Psoas muscle (tissue), 8 donors: ENCODE data around the gene ANKH. TPM values are rescaled to one million over a fixed set of nuclear protein-coding genes. Genes with fewer than 3 reads are reported as not detected.

ENCODE experiments used
- ATAC-seq, 4 donors: fragments of 200-7000 bp; cut with Tn5 transposase; one replicate each; pipeline ENCODE4 v1.9.1; 2020; ENCODE audit warnings: moderate library complexity in 3 of 4, mild to moderate bottlenecking in 2 of 4
- DNase-seq, 2 donors: peaks; one replicate each; pipeline ENCODE4 v3.0.0-alpha.2; 2020
- H3K27ac ChIP-seq: fragments of 200-600 bp; one replicate; pipeline ENCODE4 v1.8.0; 2022
- H3K27me3 ChIP-seq, 3 donors: fragments of 200-600 bp in 1 of 3; one replicate each; pipeline versions ENCODE4 v1.6.1 to v1.8.0; 2013 to 2022; ENCODE audit warnings: low read length in 2 of 3, mild to moderate bottlenecking in 2 of 3, moderate library complexity in 1 of 3; ENCODE audit not compliant: insufficient read depth in 3 of 3
- H3K36me3 ChIP-seq, 2 donors: fragments of 200-600 bp in 1 of 2; one replicate each; pipeline versions ENCODE4 v1.6.1 to v1.8.0; 2013 to 2022; ENCODE audit warnings: low read depth in 1 of 2, mild to moderate bottlenecking in 1 of 2, moderate library complexity in 1 of 2; ENCODE audit not compliant: insufficient read depth in 1 of 2
- H3K4me1 ChIP-seq: fragments of 200-600 bp; one replicate; pipeline ENCODE4 v1.8.0; 2022
- H3K4me3 ChIP-seq: fragments of 200-600 bp; one replicate; pipeline ENCODE4 v1.8.0; 2022; ENCODE audit warnings: mild to moderate bottlenecking
- H3K9me3 ChIP-seq: fragments of 200-600 bp; one replicate; pipeline ENCODE4 v1.8.0; 2022
- CTCF ChIP-seq: fragments of 200-600 bp; IDR thresholded peaks from one replicate; pipeline ENCODE4 v1.8.0; 2022; ENCODE audit warnings: antibody characterized with exemption
- WGBS, 3 donors: extraction: QIAGEN DNeasy Blood & Tissue Kit; methylation state at CpG; one replicate each; pipeline versions ENCODE4 v1.1.6 to v1.1.7; 2013; 5-methylcytosine and 5-hydroxymethylcytosine counted together
- intact Hi-C, 2 donors: fragments of 100-400 bp; cut with DNase I; formaldehyde crosslinking; loops; one replicate each; pipeline versions ENCODE4 v1.11.0 to v1.14.2; 2022
- polyA plus RNA-seq, 3 donors: library from polyadenylated mRNA; stranded (reverse); fragments of 200-250 nt; gene quantifications; one replicate each; pipeline ENCODE4 v1.2.3, GENCODE V29; 2013
- total RNA-seq, 4 donors: library from RNA; stranded (reverse); fragmentation: NEBNext Ultra II Directional in 2 of 4; extraction: Animal tissue kit (Norgen Biotek cat#: 25700) in 2 of 4; gene quantifications; one replicate each; pipeline versions ENCODE4 v1.2.1 to v1.2.4, GENCODE V29; 2021 to 2023
- donor health status: healthy with polysubstance abuse.
- donor health status: DM: no; HTN: no; CAD: no; lungs with moderate emphysema.
- donor health status: Bipolar disorder and iron deficiency.
- donor health status: healthy.
- donor health status: DM: yes; HTN: yes; CAD: no.
- donor health status: DM: no; HTN: no; CAD: no.
- donor health status: DM: no; HTN: no; CAD: no.
- donor health status: DM: yes; HTN: yes; CAD: no.

ANKH gene
- total and polyA plus RNA-seq, 7 donors: 24.0 to 92.8 (median 63.0) TPM

GRCh38 chr5:14674983-14675854 is 196.4 kb downstream of the ANKH start:
- Histone ChIP-seq H3K4me3 (no peak overlapping the region), H3K4me1 (peaks cover 26% of the 10 kb centered on the region), H3K36me3 (peaks cover 3 to 7% of the 10 kb centered on the region in 2 donors), H3K9me3 (no peaks in the 10 kb centered on the region), H3K27ac (no peak overlapping the region), H3K27me3 (no peaks in the 10 kb centered on the region)
- intact Hi-C loops: no loop called here
- no peak for TF ChIP-seq CTCF
- WGBS, 3 donors: 82 to 85% (median 84%) methylated on average over 8 of the region's 8 CpGs
- ATAC-seq: no peak
- no peak for DNase-seq

GRCh38 chr5:14673443-14673842 is 198.1 kb downstream of the ANKH start:
- no peaks in the 10 kb centered on the region for H3K36me3 ChIP-seq
- no peak overlapping the region for H3K4me3 ChIP-seq
- no peak for DNase-seq
- H3K4me1 ChIP-seq: peaks cover 16% of the 10 kb centered on the region
- intact Hi-C loops: no loop called here
- no peaks in the 10 kb centered on the region for H3K27me3 ChIP-seq
- H3K27ac ChIP-seq: no peak overlapping the region
- no peak for TF ChIP-seq CTCF
- WGBS, 3 donors: 77 to 96% (median 95%) methylated on average over 3 of the region's 3 CpGs
- H3K9me3 ChIP-seq: no peaks in the 10 kb centered on the region
- no peak for ATAC-seq

GRCh38 chr5:14672484-14673394 is 198.8 kb downstream of the ANKH start:
- H3K27me3 ChIP-seq: no peaks in the 10 kb centered on the region
- H3K9me3 ChIP-seq: no peaks in the 10 kb centered on the region
- H3K4me1 ChIP-seq: peaks cover 13% of the 10 kb centered on the region
- no peaks in the 10 kb centered on the region for H3K36me3 ChIP-seq
- peak; percentile 26 to 69 (median 40) for ATAC-seq
- H3K4me3 ChIP-seq: no peak overlapping the region
- no peak for TF ChIP-seq CTCF
- WGBS, 3 donors: 74 to 82% (median 78%) methylated on average over 9 of the region's 9 CpGs
- no peak for DNase-seq
- no peak overlapping the region for H3K27ac ChIP-seq
- intact Hi-C loops: no loop called here

GRCh38 chr5:14672082-14672481 is 199.5 kb downstream of the ANKH start:
- Histone ChIP-seq H3K27ac (no peak overlapping the region), H3K27me3 (no peaks in the 10 kb centered on the region), H3K4me3 (no peak overlapping the region), H3K36me3 (no peaks in the 10 kb centered on the region), H3K4me1 (peaks cover 19% of the 10 kb centered on the region), H3K9me3 (no peaks in the 10 kb centered on the region)
- 78 to 80% (median 79%) methylated on average over 4 of the region's 4 CpGs for WGBS, 3 donors
- ATAC-seq: no peak
- intact Hi-C loops: no loop called here
- no peak for DNase-seq
- TF ChIP-seq CTCF: no peak
